ENCODE data around the gene GAMT.
A peak's percentile ranks its signal among the peaks of the same experiment; 100 is the strongest.
"Not testable (repeated sequence)": the region's sequence is repeated elsewhere in the genome, so short reads cannot be mapped to it uniquely, and the experiment has no call there.

GAMT gene

GRCh38 chr19:1401138-1401888, at the start of gene GAMT:
Gene GAMT, minus strand, starts transcription at chr19:1401542. Its CDS starts 66 bp downstream, at chr19:1401476.
- peak; percentile 75 for DNase-seq

GRCh38 chr19:1449467-1450442, 48.4 kb upstream of the GAMT start, which contains the start of gene APC2:
Gene APC2, plus strand, starts transcription at chr19:1450121. Its CDS starts 2,881 bp downstream, at chr19:1453002.
- DNase-seq: peak; percentile 53

GRCh38 chr19:1447944-1448343, 46.6 kb upstream of the GAMT start:
- no peak for DNase-seq

GRCh38 chr19:1447504-1447903, 46.2 kb upstream of the GAMT start:
- DNase-seq: no peak

GRCh38 chr19:1446713-1447481, 45.6 kb upstream of the GAMT start:
- no peak for DNase-seq

GRCh38 chr19:1445932-1446712, 44.8 kb upstream of the GAMT start:
- no peak for DNase-seq

GRCh38 chr19:1445185-1445931, 44.0 kb upstream of the GAMT start:
- DNase-seq: peak; percentile 82

GRCh38 chr19:1441677-1442438, 40.5 kb upstream of the GAMT start:
- no peak for DNase-seq

GRCh38 chr19:1441022-1441426, 39.7 kb upstream of the GAMT start:
- DNase-seq: no peak

- no peak for DNase-seq
Measured at GRCh38 chr19:1440418-1440801, 39.1 kb upstream of the GAMT start.

GRCh38 chr19:1439525-1440417, 38.4 kb upstream of the GAMT start:
- DNase-seq: not testable (repeated sequence)

GRCh38 chr19:1438933-1439354, 37.6 kb upstream of the GAMT start:
- DNase-seq: no peak

GRCh38 chr19:1438035-1438932, 36.9 kb upstream of the GAMT start, which contains the start of gene RPS15:
Gene RPS15, plus strand, starts transcription at chr19:1438396. Its CDS starts 30 bp downstream, at chr19:1438426.
- peak; percentile 98 for DNase-seq

GRCh38 chr19:1437609-1438008, 36.3 kb upstream of the GAMT start:
- DNase-seq: no peak

- no peak for DNase-seq
Measured at GRCh38 chr19:1435378-1435989, 34.1 kb upstream of the GAMT start.

GRCh38 chr19:1434577-1435060, 33.3 kb upstream of the GAMT start:
- DNase-seq: no peak

- DNase-seq: no peak
Measured at GRCh38 chr19:1434040-1434366, 32.7 kb upstream of the GAMT start.
